HepG2 (cell line): ENCODE measurements around the gene AFF2.

Experiments
- ARNT ChIP-seq: fragments of 450-650 bp; IDR thresholded peaks from 2 replicates; pipeline ENCODE4 v1.6.1; 2017
- CTCF ChIP-seq: sonication (generic); formaldehyde crosslinking; IDR thresholded peaks from 2 replicates; pipeline ENCODE4 v1.5.0; 2020; ENCODE audit warnings: mild to moderate bottlenecking, missing genetic modification reagents, moderate library complexity
- POLR2A ChIP-seq, 2 experiments: IDR thresholded peaks; 2 replicates each; pipeline ENCODE4 v1.6.1; 2011; ENCODE audit warnings: low read depth in 2 of 2, low read length in 2 of 2, mild to moderate bottlenecking in 1 of 2, moderate library complexity in 1 of 2; ENCODE audit not compliant: insufficient read depth in 1 of 2
- SRSF1 ChIP-seq: fragments of 200-400 bp; formaldehyde crosslinking; optimal IDR thresholded peaks from 2 replicates; pipeline ENCODE3; 2017; ENCODE audit warnings: mild to moderate bottlenecking, low read depth, low read length, moderate library complexity
- TCF7L2 ChIP-seq: IDR thresholded peaks from 2 replicates; pipeline ENCODE4 v1.6.1; 2011; ENCODE audit warnings: mild to moderate bottlenecking, low read depth, low read length, moderate library complexity
- ZNF335 ChIP-seq: sonication (generic); formaldehyde crosslinking; IDR thresholded peaks from 2 replicates; pipeline ENCODE4 v1.4.0; 2020; ENCODE audit warnings: missing genetic modification reagents
- TF ChIP-seq, protein P1 (sequence below): sonication (generic); formaldehyde crosslinking; conservative IDR thresholded peaks from 2 replicates; pipeline ENCODE4 v1.4.0; 2020; ENCODE audit warnings: missing genetic modification reagents
- TF ChIP-seq, protein P2 (sequence below): sonication (generic); formaldehyde crosslinking; IDR thresholded peaks from 2 replicates; pipeline ENCODE4 v1.4.0; 2020; ENCODE audit warnings: missing genetic modification reagents

- TF ChIP-seq SRSF1, result no peak
- no peak for TF ChIP-seq CTCF (CRISPR knock-in tag)
- TF ChIP-seq, protein P1, sequence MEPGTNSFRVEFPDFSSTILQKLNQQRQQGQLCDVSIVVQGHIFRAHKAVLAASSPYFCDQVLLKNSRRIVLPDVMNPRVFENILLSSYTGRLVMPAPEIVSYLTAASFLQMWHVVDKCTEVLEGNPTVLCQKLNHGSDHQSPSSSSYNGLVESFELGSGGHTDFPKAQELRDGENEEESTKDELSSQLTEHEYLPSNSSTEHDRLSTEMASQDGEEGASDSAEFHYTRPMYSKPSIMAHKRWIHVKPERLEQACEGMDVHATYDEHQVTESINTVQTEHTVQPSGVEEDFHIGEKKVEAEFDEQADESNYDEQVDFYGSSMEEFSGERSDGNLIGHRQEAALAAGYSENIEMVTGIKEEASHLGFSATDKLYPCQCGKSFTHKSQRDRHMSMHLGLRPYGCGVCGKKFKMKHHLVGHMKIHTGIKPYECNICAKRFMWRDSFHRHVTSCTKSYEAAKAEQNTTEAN (CRISPR knock-in tag), result no peak
- TF ChIP-seq, protein P2, sequence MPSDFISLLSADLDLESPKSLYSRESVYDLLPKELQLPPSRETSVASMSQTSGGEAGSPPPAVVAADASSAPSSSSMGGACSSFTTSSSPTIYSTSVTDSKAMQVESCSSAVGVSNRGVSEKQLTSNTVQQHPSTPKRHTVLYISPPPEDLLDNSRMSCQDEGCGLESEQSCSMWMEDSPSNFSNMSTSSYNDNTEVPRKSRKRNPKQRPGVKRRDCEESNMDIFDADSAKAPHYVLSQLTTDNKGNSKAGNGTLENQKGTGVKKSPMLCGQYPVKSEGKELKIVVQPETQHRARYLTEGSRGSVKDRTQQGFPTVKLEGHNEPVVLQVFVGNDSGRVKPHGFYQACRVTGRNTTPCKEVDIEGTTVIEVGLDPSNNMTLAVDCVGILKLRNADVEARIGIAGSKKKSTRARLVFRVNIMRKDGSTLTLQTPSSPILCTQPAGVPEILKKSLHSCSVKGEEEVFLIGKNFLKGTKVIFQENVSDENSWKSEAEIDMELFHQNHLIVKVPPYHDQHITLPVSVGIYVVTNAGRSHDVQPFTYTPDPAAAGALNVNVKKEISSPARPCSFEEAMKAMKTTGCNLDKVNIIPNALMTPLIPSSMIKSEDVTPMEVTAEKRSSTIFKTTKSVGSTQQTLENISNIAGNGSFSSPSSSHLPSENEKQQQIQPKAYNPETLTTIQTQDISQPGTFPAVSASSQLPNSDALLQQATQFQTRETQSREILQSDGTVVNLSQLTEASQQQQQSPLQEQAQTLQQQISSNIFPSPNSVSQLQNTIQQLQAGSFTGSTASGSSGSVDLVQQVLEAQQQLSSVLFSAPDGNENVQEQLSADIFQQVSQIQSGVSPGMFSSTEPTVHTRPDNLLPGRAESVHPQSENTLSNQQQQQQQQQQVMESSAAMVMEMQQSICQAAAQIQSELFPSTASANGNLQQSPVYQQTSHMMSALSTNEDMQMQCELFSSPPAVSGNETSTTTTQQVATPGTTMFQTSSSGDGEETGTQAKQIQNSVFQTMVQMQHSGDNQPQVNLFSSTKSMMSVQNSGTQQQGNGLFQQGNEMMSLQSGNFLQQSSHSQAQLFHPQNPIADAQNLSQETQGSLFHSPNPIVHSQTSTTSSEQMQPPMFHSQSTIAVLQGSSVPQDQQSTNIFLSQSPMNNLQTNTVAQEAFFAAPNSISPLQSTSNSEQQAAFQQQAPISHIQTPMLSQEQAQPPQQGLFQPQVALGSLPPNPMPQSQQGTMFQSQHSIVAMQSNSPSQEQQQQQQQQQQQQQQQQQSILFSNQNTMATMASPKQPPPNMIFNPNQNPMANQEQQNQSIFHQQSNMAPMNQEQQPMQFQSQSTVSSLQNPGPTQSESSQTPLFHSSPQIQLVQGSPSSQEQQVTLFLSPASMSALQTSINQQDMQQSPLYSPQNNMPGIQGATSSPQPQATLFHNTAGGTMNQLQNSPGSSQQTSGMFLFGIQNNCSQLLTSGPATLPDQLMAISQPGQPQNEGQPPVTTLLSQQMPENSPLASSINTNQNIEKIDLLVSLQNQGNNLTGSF (CRISPR knock-in tag), result no peak
- no peak for TF ChIP-seq TCF7L2
- no peak for TF ChIP-seq POLR2A (IDR thresholded peaks at IDR 0.05; ENCODE audit: insufficient read depth in 1 of 2, low read depth in 2 of 2, low read length in 2 of 2)
- TF ChIP-seq ARNT, result no peak
- TF ChIP-seq ZNF335, result no peak
Observed at GRCh38 chrX:148555571-148556243, 55.3 kb downstream of the AFF2 start.
